GM12878 (cell line): ENCODE data around the gene CDK5R2. TPM values are rescaled to one million over a fixed set of nuclear protein-coding genes. Genes with fewer than 3 reads are reported as not detected.

Source experiments
- ATAC-seq: fragments of 200-7000 bp; cut with Tn5 transposase; 3 replicates; pipeline ENCODE4 v1.9.1; 2020; ENCODE audit warnings: mild to moderate bottlenecking, moderate library complexity
- BruUV-seq: library from RNA; stranded (reverse); fragments of 400-500 nt; replicated peaks from 2 replicates; lab custom pipeline; 2021; lab: Mats Ljungman, UMichigan
- CTCF ChIA-PET: fragments of 300-600 bp; sonication (Branson Sonifier 250); formaldehyde crosslinking; extraction: SDS; loops from one replicate; lab custom pipeline; 2021; ENCODE audit warnings: inconsistent platforms; lab: Yijun Ruan, JAX
- POLR2A ChIA-PET: fragments of 350-600 bp; formaldehyde crosslinking; extraction: SDS; loops from one replicate; lab custom pipeline; 2021; ENCODE audit warnings: inconsistent platforms; lab: Charles Lee
- RAD21 ChIA-PET: fragments of 300-600 bp; sonication (Branson Sonifier 250); formaldehyde crosslinking; loops from one replicate; lab custom pipeline; 2023; ENCODE audit warnings: antibody characterized with exemption; ENCODE audit not compliant: unreplicated experiment; lab: Charles Lee
- SMC1A ChIA-PET: fragments of 300-600 bp; sonication (Branson Sonifier 250); formaldehyde crosslinking; loops from one replicate; lab custom pipeline; 2023; ENCODE audit not compliant: unreplicated experiment, uncharacterized antibody; lab: Charles Lee
- DNase-seq: peaks from one replicate; pipeline ENCODE4 v3.0.0-alpha.2; 2011; ENCODE audit warnings: low read depth, low spot score
- FAIRE-seq: peaks from 3 replicates; lab custom pipeline; 2011; peaks lifted over from hg19 to GRCh38; lab: Jason Lieb, UNC
- H2AFZ ChIP-seq: 2 replicates; pipeline ENCODE4 v1.6.0; 2011; ENCODE audit warnings: low read depth, low read length, control low read depth; ENCODE audit not compliant: control insufficient read depth
- H3K27ac ChIP-seq: 2 replicates; pipeline ENCODE4 v1.5.1; 2011; ENCODE audit warnings: control low read depth; ENCODE audit not compliant: control insufficient read depth, insufficient read depth
- H3K27me3 ChIP-seq, 2 experiments: replicated peaks in 1 of 2; 2 replicates each; pipeline versions ENCODE4 v1.6.0 to v1.6.1; 2011; ENCODE audit warnings: low read length in 1 of 2; ENCODE audit not compliant: control insufficient read depth in 2 of 2, insufficient read depth in 2 of 2
- H3K36me3 ChIP-seq, 2 experiments: 2 replicates each; pipeline ENCODE4 v1.5.1; 2011; ENCODE audit warnings: low read length in 1 of 2; ENCODE audit not compliant: control insufficient read depth in 2 of 2, insufficient read depth in 2 of 2
- H3K4me1 ChIP-seq: 2 replicates; pipeline ENCODE4 v1.6.1; 2011; ENCODE audit warnings: mild to moderate bottlenecking, low read length, moderate library complexity, mixed read lengths; ENCODE audit not compliant: control insufficient read depth, insufficient read depth
- H3K4me2 ChIP-seq: 2 replicates; pipeline ENCODE4 v1.6.0; 2011; ENCODE audit warnings: control low read depth; ENCODE audit not compliant: control insufficient read depth, insufficient read depth
- H3K4me3 ChIP-seq: fragments of 200-600 bp; sonication (generic); 2 replicates; pipeline ENCODE4 v1.5.1; 2016
- H3K79me2 ChIP-seq: 2 replicates; pipeline ENCODE4 v1.6.0; 2011; ENCODE audit warnings: low read length; ENCODE audit not compliant: control insufficient read depth, insufficient read depth
- H3K9ac ChIP-seq: 2 replicates; pipeline ENCODE4 v1.8.0; 2011; ENCODE audit warnings: low read length, control low read depth, mixed read lengths; ENCODE audit not compliant: control insufficient read depth, insufficient read depth
- H3K9me3 ChIP-seq: replicated peaks from 3 replicates; pipeline ENCODE4 v1.5.1; 2011; ENCODE audit warnings: mild to moderate bottlenecking, low read length; ENCODE audit not compliant: control insufficient read depth, insufficient read depth
- H4K20me1 ChIP-seq: 2 replicates; pipeline ENCODE4 v1.6.0; 2011; ENCODE audit not compliant: control insufficient read depth, insufficient read depth
- ATF7 ChIP-seq: fragments of 450-650 bp; IDR thresholded peaks from 2 replicates; pipeline ENCODE4 v1.6.1; 2016; ENCODE audit warnings: low read depth, mild to moderate bottlenecking
- EZH2 ChIP-seq: IDR thresholded peaks from 2 replicates; pipeline ENCODE4 v1.6.1; 2012; ENCODE audit warnings: low read depth, mild to moderate bottlenecking, control low read depth, inconsistent platforms, low read length, borderline replicate concordance; ENCODE audit not compliant: control insufficient read depth
- HDAC2 ChIP-seq: fragments of 200-600 bp; sonication (generic); IDR thresholded peaks from 2 replicates; pipeline ENCODE4 v1.6.1; 2017
- HDAC6 ChIP-seq: fragments of 200-600 bp; sonication (generic); IDR thresholded peaks from one replicate; pipeline ENCODE4 v1.8.0; 2017; ENCODE audit warnings: antibody characterized with exemption; ENCODE audit not compliant: unreplicated experiment
- NBN ChIP-seq: fragments of 450-650 bp; IDR thresholded peaks from 2 replicates; pipeline ENCODE4 v1.6.1; 2016
- SUPT20H ChIP-seq: IDR thresholded peaks from 2 replicates; pipeline ENCODE4 v1.6.1; 2011; ENCODE audit warnings: low read depth, mild to moderate bottlenecking, low read length, moderate library complexity, borderline replicate concordance; ENCODE audit not compliant: control insufficient read depth
- WRNIP1 ChIP-seq: IDR thresholded peaks from 2 replicates; pipeline ENCODE4 v1.6.1; 2011; ENCODE audit warnings: low read depth, low read length, improper control_type of control experiment, borderline replicate concordance
- ZNF24 ChIP-seq: fragments of 450-650 bp; IDR thresholded peaks from 2 replicates; pipeline ENCODE4 v1.6.1; 2017; ENCODE audit warnings: antibody characterized with exemption, mild to moderate bottlenecking
- WGBS: methylation state at CpG from one replicate; pipeline ENCODE4 v1.1.6; 2016; ENCODE audit warnings: low lambda C conversion rate; ENCODE audit not compliant: insufficient replicate concordance, insufficient coverage; ENCODE audit errors: missing lambda C conversion rate; 5-methylcytosine and 5-hydroxymethylcytosine counted together
- in situ Hi-C: fragments of 300-500 bp; cut with MboI; formaldehyde crosslinking; loops from 9 replicates; pipeline ENCODE4 v1.14.3; 2018; ENCODE audit warnings: mixed read lengths
- intact Hi-C: fragments of 100-400 bp; cut with micrococcal nuclease; formaldehyde crosslinking; loops from one replicate; pipeline ENCODE4 v1.14.2; 2022; ENCODE audit not compliant: unreplicated experiment
- polyA plus RNA-seq, 11 experiments: library from polyadenylated mRNA; depleted of rRNA in 4 of 11; unstranded in 6 of 11; stranded (reverse) in 5 of 11; fragments of >200 nt; fragmentation: Nextera tagmentation in 4 of 11; fragmentation: Illumina TruSeq in 1 of 11; extraction: Ambion mirVana in 4 of 11; extraction: Trizol in 1 of 11; gene quantifications; 1 replicate in 1 of 11; 2 replicates in 10 of 11; pipeline versions ENCODE4 v1.2.1 to v1.2.3, GENCODE V29; 2011 to 2016; ENCODE audit warnings: inconsistent platforms in 2 of 11, missing spikeins in 2 of 11, low read depth in 1 of 11
- total RNA-seq, 4 experiments: library from RNA; depleted of rRNA in 3 of 4; stranded (reverse); fragments of >200 nt in 3 of 4; fragmentation: Illumina TruSeq in 1 of 4; extraction: Trizol in 1 of 4; gene quantifications; 2 replicates each; pipeline versions ENCODE4 v1.2.1 to v1.2.3, GENCODE V29; 2013 to 2021
- TF ChIP-seq, protein P1 (sequence below): fragments of 450-650 bp; IDR thresholded peaks from 2 replicates; pipeline ENCODE4 v1.6.1; 2017; ENCODE audit warnings: mild to moderate bottlenecking

Gene CDK5R2
- total and polyA plus RNA-seq, 10 of the 15 experiments (the other 5 are each of a cell fraction or from before 2014, with no cell fraction given): not detected

DNA sequence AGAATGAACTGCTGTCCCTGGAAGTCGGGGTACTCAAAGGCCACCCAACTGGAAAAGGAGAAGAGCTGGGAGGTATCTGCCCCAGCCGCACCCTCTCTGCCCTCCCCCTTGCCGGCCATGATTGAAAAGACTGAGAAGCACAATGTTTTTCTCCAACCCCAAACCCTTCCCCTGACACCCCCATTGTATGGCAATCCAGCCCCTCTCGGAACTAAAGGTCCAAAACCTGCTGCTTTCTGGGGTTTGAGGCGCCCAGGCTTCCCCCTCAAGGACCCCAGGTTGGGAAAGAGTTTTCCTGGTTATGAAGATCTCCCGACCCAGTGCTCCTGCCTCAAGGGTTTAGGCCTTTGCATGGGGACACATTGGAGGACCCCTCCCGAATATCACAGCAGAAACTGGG, 32.7 kb downstream of the CDK5R2 start:
- ChIA-PET POLR2A (no interaction called here), RAD21 (no interaction called here), SMC1A (no interaction called here), CTCF (no interaction called here)
- no peak overlapping the region for H3K27ac ChIP-seq
- no peaks in the 10 kb centered on the region for H3K4me1 ChIP-seq
- no peak overlapping the region for H3K4me2 ChIP-seq
- no peak overlapping the region for H3K4me3 ChIP-seq
- H3K79me2 ChIP-seq: no peaks in the 10 kb centered on the region
- intact Hi-C loops: no loop called here
- no peak for DNase-seq
- TF ChIP-seq WRNIP1 (no peak), SUPT20H (no peak), ZNF24 (no peak), HDAC6 (no peak), EZH2 (no peak), ATF7 (no peak), NBN (no peak), HDAC2 (no peak)
- TF ChIP-seq, protein P1, sequence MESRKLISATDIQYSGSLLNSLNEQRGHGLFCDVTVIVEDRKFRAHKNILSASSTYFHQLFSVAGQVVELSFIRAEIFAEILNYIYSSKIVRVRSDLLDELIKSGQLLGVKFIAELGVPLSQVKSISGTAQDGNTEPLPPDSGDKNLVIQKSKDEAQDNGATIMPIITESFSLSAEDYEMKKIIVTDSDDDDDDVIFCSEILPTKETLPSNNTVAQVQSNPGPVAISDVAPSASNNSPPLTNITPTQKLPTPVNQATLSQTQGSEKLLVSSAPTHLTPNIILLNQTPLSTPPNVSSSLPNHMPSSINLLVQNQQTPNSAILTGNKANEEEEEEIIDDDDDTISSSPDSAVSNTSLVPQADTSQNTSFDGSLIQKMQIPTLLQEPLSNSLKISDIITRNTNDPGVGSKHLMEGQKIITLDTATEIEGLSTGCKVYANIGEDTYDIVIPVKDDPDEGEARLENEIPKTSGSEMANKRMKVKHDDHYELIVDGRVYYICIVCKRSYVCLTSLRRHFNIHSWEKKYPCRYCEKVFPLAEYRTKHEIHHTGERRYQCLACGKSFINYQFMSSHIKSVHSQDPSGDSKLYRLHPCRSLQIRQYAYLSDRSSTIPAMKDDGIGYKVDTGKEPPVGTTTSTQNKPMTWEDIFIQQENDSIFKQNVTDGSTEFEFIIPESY: no peak
- 22% methylated on average over 7 of the region's 7 CpGs for WGBS
- H4K20me1 ChIP-seq: peaks cover 3% of the 10 kb centered on the region; the same call in 1 of the 2 replicates
- H3K9me3 ChIP-seq: no peaks in the 10 kb centered on the region
- in situ Hi-C loops: no loop called here
- ATAC-seq: no peak
- no peak for FAIRE-seq
- H3K27me3 ChIP-seq: peaks cover 21 to 27% of the 10 kb centered on the region in 2 experiments; a peak in 3 of 4 replicates
- H3K36me3 ChIP-seq: no peaks in the 10 kb centered on the region
- BruUV-seq: no TSS peak
- no peak overlapping the region for H2AFZ ChIP-seq
- H3K9ac ChIP-seq: no peak overlapping the region
